BJ (cell line): ENCODE results near the gene CDYL2. TPM values are rescaled to one million over a fixed set of nuclear protein-coding genes. Genes with fewer than 3 reads are reported as not detected.

Experiments
- CTCF ChIA-PET: fragments of 350-600 bp; formaldehyde crosslinking; extraction: SDS; loops from one replicate; lab custom pipeline; 2021; ENCODE audit warnings: antibody characterized with exemption, inconsistent platforms; lab: Yijun Ruan, JAX
- POLR2A ChIA-PET: fragments of 300-600 bp; sonication (Branson Sonifier 250); formaldehyde crosslinking; extraction: SDS; loops from one replicate; lab custom pipeline; 2021; ENCODE audit warnings: antibody characterized with exemption; lab: Charles Lee
- DNase-seq: peaks from one replicate; pipeline ENCODE4 v3.0.0-alpha.2; 2011; ENCODE audit warnings: low read depth
- H3K27me3 ChIP-seq: 2 replicates; pipeline ENCODE4 v1.6.0; 2011; ENCODE audit warnings: low read length; ENCODE audit not compliant: control insufficient read depth, insufficient read depth
- H3K36me3 ChIP-seq: 2 replicates; pipeline ENCODE4 v1.5.1; 2011; ENCODE audit warnings: low read length; ENCODE audit not compliant: control insufficient read depth, insufficient read depth
- H3K4me3 ChIP-seq: 2 replicates; pipeline ENCODE4 v1.5.1; 2011; ENCODE audit warnings: low read depth, mild to moderate bottlenecking, control low read depth, low read length
- polyA plus RNA-seq: library from polyadenylated mRNA; depleted of rRNA; stranded (reverse); fragments of >200 nt; gene quantifications from 2 replicates; pipeline ENCODE4 v1.2.3, GENCODE V29; 2011
- TF ChIP-seq, protein P1 (sequence below): IDR thresholded peaks from 2 replicates; pipeline ENCODE4 v1.5.1; 2011; ENCODE audit warnings: low read depth, mild to moderate bottlenecking, control low read depth, inconsistent platforms, low read length, moderate library complexity; ENCODE audit not compliant: insufficient read depth

The CDYL2 gene
- polyA plus RNA-seq, 1 experiment, result 0.87 TPM

DNA sequence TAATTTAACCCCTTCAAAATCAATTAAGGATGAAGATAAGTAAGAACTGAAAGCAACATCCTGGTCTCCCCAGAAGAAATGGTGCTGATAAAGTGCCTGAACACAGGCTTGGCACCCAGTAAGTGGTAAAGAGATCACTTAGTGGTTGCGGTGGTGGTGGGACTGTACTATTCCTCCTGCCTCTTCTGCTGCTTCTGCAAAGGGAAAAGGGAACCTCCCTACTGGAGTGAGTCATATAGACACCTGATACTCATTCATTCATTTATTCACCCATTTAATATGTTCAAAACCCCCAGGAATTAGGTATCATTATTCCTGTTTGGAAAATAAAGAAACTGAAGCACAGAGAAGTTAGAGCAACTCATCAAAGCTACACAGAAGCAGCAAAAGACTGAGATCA is 60.6 kb downstream of the CDYL2 start:
- H3K27me3 ChIP-seq, result no peaks in the 10 kb centered on the region
- ChIA-PET POLR2A (no interaction called here), CTCF (no interaction called here)
- H3K36me3 ChIP-seq, result no peaks in the 10 kb centered on the region
- no peak overlapping the region for H3K4me3 ChIP-seq
- no peak for DNase-seq
- TF ChIP-seq, protein P1, sequence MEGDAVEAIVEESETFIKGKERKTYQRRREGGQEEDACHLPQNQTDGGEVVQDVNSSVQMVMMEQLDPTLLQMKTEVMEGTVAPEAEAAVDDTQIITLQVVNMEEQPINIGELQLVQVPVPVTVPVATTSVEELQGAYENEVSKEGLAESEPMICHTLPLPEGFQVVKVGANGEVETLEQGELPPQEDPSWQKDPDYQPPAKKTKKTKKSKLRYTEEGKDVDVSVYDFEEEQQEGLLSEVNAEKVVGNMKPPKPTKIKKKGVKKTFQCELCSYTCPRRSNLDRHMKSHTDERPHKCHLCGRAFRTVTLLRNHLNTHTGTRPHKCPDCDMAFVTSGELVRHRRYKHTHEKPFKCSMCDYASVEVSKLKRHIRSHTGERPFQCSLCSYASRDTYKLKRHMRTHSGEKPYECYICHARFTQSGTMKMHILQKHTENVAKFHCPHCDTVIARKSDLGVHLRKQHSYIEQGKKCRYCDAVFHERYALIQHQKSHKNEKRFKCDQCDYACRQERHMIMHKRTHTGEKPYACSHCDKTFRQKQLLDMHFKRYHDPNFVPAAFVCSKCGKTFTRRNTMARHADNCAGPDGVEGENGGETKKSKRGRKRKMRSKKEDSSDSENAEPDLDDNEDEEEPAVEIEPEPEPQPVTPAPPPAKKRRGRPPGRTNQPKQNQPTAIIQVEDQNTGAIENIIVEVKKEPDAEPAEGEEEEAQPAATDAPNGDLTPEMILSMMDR, result no peak

DNA sequence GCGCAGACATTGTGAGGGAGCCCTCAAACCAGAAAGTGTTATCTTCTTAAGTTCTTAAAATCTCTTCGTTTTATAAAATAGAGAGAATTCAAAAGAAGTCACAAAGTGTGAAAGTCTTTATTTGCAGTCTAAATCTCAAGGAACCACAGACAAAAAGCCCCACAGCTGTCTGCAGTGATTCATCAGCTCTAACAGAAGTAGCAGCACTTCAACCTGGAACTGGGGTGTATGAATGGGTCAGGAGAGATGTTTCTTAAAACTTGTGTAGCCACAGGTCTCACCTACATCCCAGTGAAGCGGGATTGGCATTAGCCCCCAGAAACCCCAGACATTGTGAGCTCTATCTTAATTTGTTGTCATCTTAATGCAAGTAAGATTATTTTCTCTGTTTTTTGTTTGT is 61.1 kb downstream of the CDYL2 start:
- Histone ChIP-seq H3K4me3 (no peak overlapping the region), H3K27me3 (no peaks in the 10 kb centered on the region), H3K36me3 (no peaks in the 10 kb centered on the region)
- ChIA-PET CTCF (no interaction called here), POLR2A (no interaction called here)
- TF ChIP-seq, protein P1, result no peak
- DNase-seq, result no peak

DNA sequence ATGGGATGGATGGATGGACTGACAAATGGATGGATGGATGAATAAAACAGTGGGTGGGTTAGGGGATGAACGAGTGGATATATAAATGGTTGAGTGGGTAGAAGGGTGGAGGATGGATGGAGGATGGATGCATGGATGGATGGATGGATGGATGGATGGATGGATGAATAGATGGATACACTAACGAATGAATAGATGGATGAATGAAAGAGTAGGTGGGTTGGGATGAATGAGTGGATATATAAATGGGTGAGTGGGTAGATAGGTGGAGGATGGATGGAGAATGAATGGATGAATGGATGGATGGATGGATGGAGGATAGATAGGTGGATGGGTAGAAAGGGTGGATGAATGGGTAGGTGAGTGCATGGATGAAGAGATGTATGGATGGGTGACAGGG is 62.1 kb downstream of the CDYL2 start:
- H3K4me3 ChIP-seq, result no peak overlapping the region
- DNase-seq, result no peak
- TF ChIP-seq, protein P1, result no peak
- no peaks in the 10 kb centered on the region for H3K27me3 ChIP-seq
- H3K36me3 ChIP-seq, result no peaks in the 10 kb centered on the region; the same call in 1 of the 2 replicates
- ChIA-PET POLR2A (no interaction called here), CTCF (no interaction called here)

DNA sequence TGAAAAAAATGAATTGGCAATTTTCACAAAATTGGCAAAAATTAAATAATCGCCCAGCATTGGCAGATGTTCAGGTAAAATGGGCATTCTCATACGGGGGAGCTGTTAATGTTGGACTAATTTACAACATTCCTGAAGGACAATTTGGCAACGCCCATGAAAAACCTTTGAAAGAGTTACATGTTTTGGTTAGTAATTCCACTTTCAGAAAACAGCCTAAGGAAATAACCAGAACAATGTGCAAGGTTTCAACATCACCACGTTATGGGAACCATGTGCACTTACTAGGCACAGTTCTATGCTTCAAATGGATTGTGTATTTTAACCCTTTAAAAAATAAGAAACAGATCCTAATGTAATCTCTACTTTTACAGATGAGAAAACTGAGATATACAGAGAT is 62.7 kb downstream of the CDYL2 start:
- DNase-seq, result no peak
- ChIA-PET POLR2A (no interaction called here), CTCF (interaction anchor here (0.6 kb wide), 1 partner anchor 83 kb away, joined by 3 read pairs; no protein-coding TSS in a partner anchor)
- Histone ChIP-seq H3K27me3 (no peaks in the 10 kb centered on the region), H3K36me3 (no peaks in the 10 kb centered on the region; the same call in 1 of the 2 replicates), H3K4me3 (no peak overlapping the region)
- TF ChIP-seq, protein P1, result no peak

DNA sequence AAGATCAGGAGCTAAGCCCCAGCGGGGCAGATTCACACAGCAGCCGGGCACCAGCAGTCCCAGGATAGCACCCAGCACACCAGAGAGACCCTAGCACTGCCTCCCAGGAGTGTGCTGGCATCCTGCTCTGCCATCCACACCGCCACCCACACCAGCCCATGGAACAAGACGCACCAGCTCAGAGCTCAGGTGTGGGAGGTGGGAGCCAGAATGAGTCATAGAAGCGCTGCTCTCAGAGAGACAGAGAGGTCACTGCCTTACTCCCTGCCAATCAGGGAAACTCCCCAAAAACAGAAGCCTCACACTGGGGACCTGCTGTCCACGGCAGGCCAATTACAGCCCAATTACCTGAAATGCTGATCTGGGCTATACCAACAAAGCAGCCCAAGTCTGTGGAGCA is 64.9 kb downstream of the CDYL2 start:
- H3K4me3 ChIP-seq, result no peak overlapping the region
- TF ChIP-seq, protein P1, result no peak
- DNase-seq, result no peak
- CTCF ChIA-PET, result no interaction called here
- no peaks in the 10 kb centered on the region for H3K27me3 ChIP-seq
- POLR2A ChIA-PET, result no interaction called here
- no peaks in the 10 kb centered on the region; the same call in 1 of the 2 replicates for H3K36me3 ChIP-seq
